GM23338 (cell line): ENCODE measurements around the gene RBFOX1. TPM values are rescaled to one million over a fixed set of nuclear protein-coding genes. Genes with fewer than 3 reads are reported as not detected.

Experiments
- ATAC-seq: fragments of 200-7000 bp; cut with Tn5 transposase; 3 replicates; pipeline ENCODE4 v1.9.1; 2020
- DNase-seq: peaks from one replicate; pipeline ENCODE4 v3.0.0-alpha.2; 2015; ENCODE audit warnings: low spot score
- H2AFZ ChIP-seq: fragments of 200-600 bp; sonication (generic); 2 replicates; pipeline ENCODE4 v1.8.0; 2016; ENCODE audit warnings: antibody characterized with exemption, mild to moderate bottlenecking, moderate library complexity
- H3F3A ChIP-seq: fragments of 200-600 bp; sonication (generic); replicated peaks from 2 replicates; pipeline ENCODE4 v1.8.0; 2017; ENCODE audit warnings: antibody characterized with exemption, mixed run types, low read depth
- H3K27ac ChIP-seq: fragments of 200-600 bp; sonication (generic); 2 replicates; pipeline ENCODE4 v1.6.1; 2016; ENCODE audit warnings: low read depth
- H3K27me3 ChIP-seq: fragments of 200-600 bp; sonication (generic); 2 replicates; pipeline ENCODE4 v1.8.0; 2016; ENCODE audit warnings: mild to moderate bottlenecking, mixed run types, moderate library complexity; ENCODE audit not compliant: insufficient read depth
- H3K36me3 ChIP-seq: fragments of 200-600 bp; sonication (generic); 2 replicates; pipeline ENCODE4 v1.8.0; 2016; ENCODE audit warnings: mild to moderate bottlenecking; ENCODE audit not compliant: insufficient read depth
- H3K4me1 ChIP-seq: fragments of 200-600 bp; sonication (generic); 2 replicates; pipeline ENCODE4 v1.8.0; 2016; ENCODE audit warnings: mild to moderate bottlenecking, moderate library complexity; ENCODE audit not compliant: insufficient read depth
- H3K4me2 ChIP-seq: fragments of 200-600 bp; sonication (generic); 2 replicates; pipeline ENCODE4 v1.7.1; 2017; ENCODE audit warnings: mixed run types
- H3K4me3 ChIP-seq: fragments of 200-600 bp; sonication (generic); 2 replicates; pipeline ENCODE4 v1.6.1; 2016; ENCODE audit warnings: mixed run types
- H3K79me2 ChIP-seq: fragments of 200-600 bp; sonication (generic); replicated peaks from 2 replicates; pipeline ENCODE4 v1.8.0; 2017; ENCODE audit warnings: mild to moderate bottlenecking; ENCODE audit not compliant: insufficient read depth
- H3K9me2 ChIP-seq: fragments of 200-600 bp; sonication (generic); 2 replicates; pipeline ENCODE4 v1.8.0; 2017; ENCODE audit not compliant: insufficient read depth
- H4K20me1 ChIP-seq: fragments of 200-600 bp; sonication (generic); replicated peaks from 2 replicates; pipeline ENCODE4 v1.8.0; 2017; ENCODE audit warnings: mild to moderate bottlenecking; ENCODE audit not compliant: insufficient read depth
- H3K27ac Mint-ChIP-seq: 2 replicates; pipeline ENCODE4 v1.8.0; 2020; ENCODE audit warnings: inconsistent platforms, mild to moderate bottlenecking, moderate library complexity, mixed read lengths
- H3K27me3 Mint-ChIP-seq: 3 replicates; pipeline ENCODE4 v1.8.0; 2022; ENCODE audit warnings: low read depth, mild to moderate bottlenecking, moderate library complexity, mixed read lengths, inconsistent platforms; ENCODE audit not compliant: insufficient read depth, poor library complexity
- H3K36me3 Mint-ChIP-seq: 3 replicates; pipeline ENCODE4 v1.8.0; 2021; ENCODE audit warnings: low read depth, mild to moderate bottlenecking, inconsistent platforms, moderate library complexity, mixed read lengths
- H3K4me1 Mint-ChIP-seq: 3 replicates; pipeline ENCODE4 v1.8.0; 2020; ENCODE audit warnings: mild to moderate bottlenecking, inconsistent platforms, mixed read lengths
- H3K4me3 Mint-ChIP-seq: 3 replicates; pipeline ENCODE4 v1.8.0; 2021; ENCODE audit warnings: moderate library complexity, mild to moderate bottlenecking, inconsistent platforms, mixed read lengths
- H3K9me3 Mint-ChIP-seq: 3 replicates; pipeline ENCODE4 v1.8.0; 2020; ENCODE audit warnings: moderate library complexity, mild to moderate bottlenecking, inconsistent platforms, mixed read lengths
- CREB1 ChIP-seq: fragments of 250-450 bp; sonication (Bioruptor Pico); IDR thresholded peaks from 2 replicates; pipeline ENCODE4 v1.5.0; 2020; ENCODE audit warnings: low read depth, mild to moderate bottlenecking, moderate library complexity
- CTCF ChIP-seq, 2 experiments: fragments of 200-600 bp in 1 of 2; sonication (generic) in 1 of 2; conservative IDR thresholded peaks; 2 replicates each; pipeline versions ENCODE4 v1.5.1 to v1.6.1; 2016 to 2017; ENCODE audit warnings: antibody characterized with exemption in 2 of 2, low read depth in 2 of 2, mild to moderate bottlenecking in 2 of 2, moderate library complexity in 1 of 2
- ETS1 ChIP-seq: IDR thresholded peaks from 2 replicates; pipeline ENCODE4 v1.6.1; 2016; ENCODE audit warnings: antibody characterized with exemption
- EZH2 ChIP-seq: fragments of 200-600 bp; sonication (generic); IDR thresholded peaks from one replicate; pipeline ENCODE4 v1.8.0; 2017; ENCODE audit warnings: antibody characterized with exemption, mild to moderate bottlenecking, low read depth; ENCODE audit not compliant: unreplicated experiment
- EZH2phosphoT487 ChIP-seq: fragments of 200-600 bp; sonication (generic); IDR thresholded peaks from one replicate; pipeline ENCODE4 v1.8.1; 2018; ENCODE audit warnings: antibody characterized with exemption; ENCODE audit not compliant: unreplicated experiment
- JUNB ChIP-seq: IDR thresholded peaks from one replicate; pipeline ENCODE4 v1.6.1; 2016; ENCODE audit warnings: antibody characterized with exemption; ENCODE audit not compliant: unreplicated experiment
- NANOG ChIP-seq: IDR thresholded peaks from 2 replicates; pipeline ENCODE4 v1.6.1; 2016; ENCODE audit warnings: antibody characterized with exemption, borderline replicate concordance
- POLR2AphosphoS5 ChIP-seq: IDR thresholded peaks from 2 replicates; pipeline ENCODE4 v1.6.1; 2016; ENCODE audit warnings: antibody characterized with exemption, low read depth
- REST ChIP-seq: IDR thresholded peaks from one replicate; pipeline ENCODE4 v1.6.1; 2018; ENCODE audit warnings: antibody characterized with exemption; ENCODE audit not compliant: unreplicated experiment
- STAT1 ChIP-seq: IDR thresholded peaks from one replicate; pipeline ENCODE4 v1.6.1; 2016; ENCODE audit warnings: antibody characterized with exemption; ENCODE audit not compliant: unreplicated experiment
- ZNF114 ChIP-seq: fragments of 250-450 bp; sonication (Bioruptor Pico); IDR thresholded peaks from 2 replicates; pipeline ENCODE4 v1.5.0; 2020; ENCODE audit warnings: mild to moderate bottlenecking, moderate library complexity
- ZNF331 ChIP-seq: fragments of 250-450 bp; sonication (Bioruptor Pico); IDR thresholded peaks from 2 replicates; pipeline ENCODE4 v1.5.0; 2020; ENCODE audit warnings: low read depth, mild to moderate bottlenecking, moderate library complexity
- ZNF462 ChIP-seq: fragments of 250-450 bp; sonication (Bioruptor Pico); IDR thresholded peaks from 2 replicates; pipeline ENCODE4 v1.5.0; 2020; ENCODE audit warnings: mild to moderate bottlenecking, moderate library complexity
- polyA plus RNA-seq: library from polyadenylated mRNA; unstranded; fragments of >200 nt; fragmentation: Nextera tagmentation; extraction: Ambion mirVana; gene quantifications from 2 replicates; pipeline ENCODE4 v1.2.1, GENCODE V29; 2016
- total RNA-seq: library from RNA; depleted of rRNA; stranded (reverse); fragments of >200 nt; shearing (Covaris generic); gene quantifications from 2 replicates; pipeline ENCODE4 v1.2.3, GENCODE V29; 2014

Gene RBFOX1
- total and polyA plus RNA-seq, 2 experiments from 2014 or later, result 2.5 to 3.6 TPM

GRCh38 chr16:7362231-7362630 is 29.6 kb downstream of the RBFOX1 start:
- H3F3A ChIP-seq, result no peaks in the 10 kb centered on the region
- Mint-ChIP-seq H3K4me3 (no peak overlapping the region), H3K4me1 (no peaks in the 10 kb centered on the region), H3K27me3 (no peaks in the 10 kb centered on the region), H3K27ac (no peak overlapping the region), H3K9me3 (peaks cover 13% of the 10 kb centered on the region; the same call in 2 of the 3 replicates), H3K36me3 (no peaks in the 10 kb centered on the region)
- H3K4me3 ChIP-seq, result no peak overlapping the region
- no peak for TF ChIP-seq JUNB
- TF ChIP-seq ZNF462 (CRISPR knock-in tag), result no peak
- TF ChIP-seq EZH2phosphoT487, result no peak
- no peak for TF ChIP-seq ETS1
- TF ChIP-seq CREB1 (CRISPR knock-in tag), result no peak
- TF ChIP-seq NANOG, result no peak
- no peak for TF ChIP-seq STAT1
- TF ChIP-seq EZH2, result no peak
- no peak for TF ChIP-seq ZNF114 (CRISPR knock-in tag)
- TF ChIP-seq POLR2AphosphoS5, result no peak
- TF ChIP-seq REST, result no peak
- TF ChIP-seq CTCF (conservative IDR thresholded peaks at IDR 0.05; ENCODE audit: low read depth in 2 of 2), result no peak
- TF ChIP-seq ZNF331 (CRISPR knock-in tag), result no peak
- H3K4me2 ChIP-seq, result no peak overlapping the region
- DNase-seq, result no peak
- H4K20me1 ChIP-seq, result no peaks in the 10 kb centered on the region
- no peaks in the 10 kb centered on the region for H3K9me2 ChIP-seq
- no peak overlapping the region for H2AFZ ChIP-seq
- no peak for ATAC-seq
- H3K27me3 ChIP-seq, result no peaks in the 10 kb centered on the region
- H3K36me3 ChIP-seq, result no peaks in the 10 kb centered on the region
- H3K4me1 ChIP-seq, result no peaks in the 10 kb centered on the region
- H3K27ac ChIP-seq, result no peak overlapping the region
- no peaks in the 10 kb centered on the region for H3K79me2 ChIP-seq
